Measurements from ENCODE around the gene GLIS1.

The GLIS1 gene

GRCh38 chr1:53526451-53527101, 212.4 kb downstream of the GLIS1 start:
- no peak for DNase-seq (ENCODE audit: low spot score)

GRCh38 chr1:53525595-53525994, 213.4 kb downstream of the GLIS1 start:
- no peak for DNase-seq (ENCODE audit: low spot score)

- no peak for DNase-seq (ENCODE audit: low spot score)
Observed at GRCh38 chr1:53524428-53525375, 214.3 kb downstream of the GLIS1 start.

- DNase-seq (ENCODE audit: low spot score), result no peak
Observed at GRCh38 chr1:53521924-53522552, 216.9 kb downstream of the GLIS1 start.

- DNase-seq (ENCODE audit: low spot score), result no peak
Observed at GRCh38 chr1:53520481-53520880, 218.5 kb downstream of the GLIS1 start.

- no peak for DNase-seq (ENCODE audit: low spot score)
Observed at GRCh38 chr1:53519421-53519820, 219.5 kb downstream of the GLIS1 start.

GRCh38 chr1:53518775-53519174, 220.2 kb downstream of the GLIS1 start:
- DNase-seq (ENCODE audit: low spot score), result no peak

GRCh38 chr1:53517821-53518352, 221.1 kb downstream of the GLIS1 start:
- DNase-seq (ENCODE audit: low spot score), result no peak

GRCh38 chr1:53517109-53517508, 221.9 kb downstream of the GLIS1 start:
- DNase-seq (ENCODE audit: low spot score), result no peak

GRCh38 chr1:53516181-53516580, 222.8 kb downstream of the GLIS1 start:
- DNase-seq (ENCODE audit: low spot score), result no peak

GRCh38 chr1:53514436-53514835, 224.5 kb downstream of the GLIS1 start:
- no peak for DNase-seq (ENCODE audit: low spot score)

- DNase-seq (ENCODE audit: low spot score), result no peak
Observed at GRCh38 chr1:53513846-53514245, 225.1 kb downstream of the GLIS1 start.

GRCh38 chr1:53512807-53513755, 225.9 kb downstream of the GLIS1 start:
- no peak for DNase-seq (ENCODE audit: low spot score)

- no peak for DNase-seq (ENCODE audit: low spot score)
Observed at GRCh38 chr1:53511933-53512806, 226.8 kb downstream of the GLIS1 start.

GRCh38 chr1:53511323-53511932, 227.5 kb downstream of the GLIS1 start:
- DNase-seq (ENCODE audit: low spot score), result no peak

GRCh38 chr1:53510215-53510614, 228.7 kb downstream of the GLIS1 start:
- DNase-seq (ENCODE audit: low spot score), result no peak

- DNase-seq (ENCODE audit: low spot score), result no peak
Observed at GRCh38 chr1:53509775-53510174, 229.2 kb downstream of the GLIS1 start.

GRCh38 chr1:53508991-53509666, 229.8 kb downstream of the GLIS1 start:
- DNase-seq (ENCODE audit: low spot score), result peak; percentile 32
